T-helper 1 cell treated with Interleukin-12 subunit alpha and Interleukin-12 subunit beta and Interleukin-4 antibody, amounts not matched to agents 30 ng/mL and 1 ng/mL, for 36 hours (primary cell): ENCODE measurements around the gene PDE2A. TPM values are rescaled to one million over a fixed set of nuclear protein-coding genes. Genes with fewer than 3 reads are reported as not detected.
"Not testable (repeated sequence)": the region's sequence is repeated elsewhere in the genome, so short reads cannot be mapped to it uniquely, and the experiment has no call there.

Experiments
- intact Hi-C: fragments of 100-400 bp; cut with micrococcal nuclease; formaldehyde crosslinking; loops from one replicate; pipeline ENCODE4 v1.15.1; 2024
- total RNA-seq: library from RNA; stranded (reverse); gene quantifications from 2 replicates; pipeline ENCODE4 v1.2.3, GENCODE V29; 2022

Gene PDE2A
- total RNA-seq, 1 donor from 2014 or later, result 0.81 TPM

- intact Hi-C loops, result no loop called here
Observed at GRCh38 chr11:72580642-72580950, 93.6 kb downstream of the PDE2A start.

GRCh38 chr11:72579816-72580641, 94.2 kb downstream of the PDE2A start:
- intact Hi-C loops, result no loop called here

- intact Hi-C loops, result no loop called here
Observed at GRCh38 chr11:72578991-72579815, 95.0 kb downstream of the PDE2A start.

GRCh38 chr11:72578566-72578965, 95.7 kb downstream of the PDE2A start:
- intact Hi-C loops, result no loop called here

- intact Hi-C loops, result no loop called here
Observed at GRCh38 chr11:72578051-72578450, 96.2 kb downstream of the PDE2A start.

GRCh38 chr11:72577271-72577721, 96.9 kb downstream of the PDE2A start:
- intact Hi-C loops, result no loop called here

GRCh38 chr11:72576661-72577060, 97.6 kb downstream of the PDE2A start:
- intact Hi-C loops, result no loop called here

GRCh38 chr11:72576243-72576595, 98.0 kb downstream of the PDE2A start:
- intact Hi-C loops, result no loop called here

- intact Hi-C loops, result no loop called here
Observed at GRCh38 chr11:72575533-72576242, 98.5 kb downstream of the PDE2A start.

- intact Hi-C loops, result no loop called here
Observed at GRCh38 chr11:72574548-72575460, 99.4 kb downstream of the PDE2A start.

- intact Hi-C loops, result loop anchor here (1.0 kb wide), 2 partner anchors 92 to 103 kb away; no protein-coding TSS in a partner anchor
Observed at GRCh38 chr11:72573855-72574445, 100.3 kb downstream of the PDE2A start.

GRCh38 chr11:72573072-72573854, 101.0 kb downstream of the PDE2A start:
- intact Hi-C loops, result loop anchor here (1.0 kb wide), 2 partner anchors 91 to 102 kb away; no protein-coding TSS in a partner anchor

GRCh38 chr11:72572540-72572939, 101.7 kb downstream of the PDE2A start:
- intact Hi-C loops, result not testable (repeated sequence)

GRCh38 chr11:72570893-72571661, 103.1 kb downstream of the PDE2A start:
- intact Hi-C loops, result no loop called here

- intact Hi-C loops, result no loop called here
Observed at GRCh38 chr11:72569966-72570892, 104.0 kb downstream of the PDE2A start.

GRCh38 chr11:72568861-72569260, 105.4 kb downstream of the PDE2A start:
- intact Hi-C loops, result no loop called here

GRCh38 chr11:72562431-72562830, 111.8 kb downstream of the PDE2A start:
- intact Hi-C loops, result no loop called here

GRCh38 chr11:72561856-72562255, 112.4 kb downstream of the PDE2A start:
- intact Hi-C loops, result no loop called here
